OCI-LY7 (cell line): ENCODE data around the gene DBR1. TPM values are rescaled to one million over a fixed set of nuclear protein-coding genes. Genes with fewer than 3 reads are reported as not detected.

ENCODE experiments used
- BruUV-seq: library from RNA; stranded (reverse); fragments of 400-500 nt; replicated peaks from 2 replicates; lab custom pipeline; 2021; lab: Mats Ljungman, UMichigan
- CTCF ChIA-PET: fragments of 300-600 bp; sonication (Branson Sonifier 250); formaldehyde crosslinking; loops from one replicate; lab custom pipeline; 2022; ENCODE audit warnings: antibody characterized with exemption; ENCODE audit not compliant: unreplicated experiment; lab: Charles Lee
- POLR2A ChIA-PET: fragments of 300-600 bp; sonication (Branson Sonifier 250); formaldehyde crosslinking; loops from one replicate; lab custom pipeline; 2022; ENCODE audit warnings: antibody characterized with exemption; lab: Charles Lee
- DNase-seq: peaks from one replicate; pipeline ENCODE4 v3.0.0-alpha.2; 2015; ENCODE audit warnings: low spot score
- H2AFZ ChIP-seq: fragments of 200-600 bp; sonication (generic), shearing (Covaris generic); 2 replicates; pipeline ENCODE4 v1.6.1; 2014; ENCODE audit warnings: mild to moderate bottlenecking, antibody characterized with exemption, low read length, moderate library complexity
- H3K27ac ChIP-seq: fragments of 200-600 bp; sonication (generic); 2 replicates; pipeline ENCODE4 v1.5.1; 2014; ENCODE audit warnings: mixed run types, low read depth, mild to moderate bottlenecking, moderate library complexity, low read length, inconsistent platforms; ENCODE audit not compliant: poor library complexity, severe bottlenecking
- H3K36me3 ChIP-seq: fragments of 200-600 bp; sonication (generic); 2 replicates; pipeline ENCODE4 v1.6.1; 2014; ENCODE audit warnings: mild to moderate bottlenecking, antibody characterized with exemption, low read length, moderate library complexity, mixed read lengths; ENCODE audit not compliant: insufficient read depth
- H3K4me1 ChIP-seq: fragments of 200-600 bp; sonication (generic); 2 replicates; pipeline ENCODE4 v1.5.1; 2014; ENCODE audit warnings: mild to moderate bottlenecking, low read length; ENCODE audit not compliant: insufficient read depth, poor library complexity, severe bottlenecking
- H3K4me2 ChIP-seq: fragments of 200-600 bp; sonication (generic); 2 replicates; pipeline ENCODE4 v1.6.1; 2014; ENCODE audit warnings: mild to moderate bottlenecking, low read length
- H3K4me3 ChIP-seq: fragments of 200-600 bp; sonication (generic); 2 replicates; pipeline ENCODE4 v1.5.1; 2014; ENCODE audit warnings: mild to moderate bottlenecking, low read depth, low read length; ENCODE audit not compliant: poor library complexity, severe bottlenecking
- H3K79me2 ChIP-seq: fragments of 200-600 bp; sonication (generic); 2 replicates; pipeline ENCODE4 v1.6.1; 2016; ENCODE audit warnings: low read depth, mild to moderate bottlenecking, low read length, moderate library complexity, mixed read lengths; ENCODE audit not compliant: insufficient read depth
- H3K9me2 ChIP-seq: fragments of 200-600 bp; sonication (generic); 2 replicates; pipeline ENCODE4 v1.6.1; 2016; ENCODE audit warnings: mild to moderate bottlenecking, low read length, mixed read lengths; ENCODE audit not compliant: insufficient read depth
- H3K9me3 ChIP-seq: fragments of 200-600 bp; sonication (generic); 2 replicates; pipeline ENCODE4 v1.6.1; 2014; ENCODE audit warnings: mild to moderate bottlenecking, mixed run types, low read length, mixed read lengths
- H4K20me1 ChIP-seq: fragments of 200-600 bp; sonication (generic); 2 replicates; pipeline ENCODE4 v1.6.1; 2014; ENCODE audit warnings: mild to moderate bottlenecking, antibody characterized with exemption, low read length, moderate library complexity, mixed read lengths; ENCODE audit not compliant: insufficient read depth
- CTCF ChIP-seq: fragments of 200-600 bp; sonication (generic); conservative IDR thresholded peaks from 2 replicates; pipeline ENCODE4 v1.5.1; 2014; ENCODE audit warnings: mild to moderate bottlenecking, antibody characterized with exemption, low read length, moderate library complexity, mixed read lengths
- EZH2phosphoT487 ChIP-seq: fragments of 200-600 bp; sonication (generic); IDR thresholded peaks from 2 replicates; pipeline ENCODE4 v1.6.1; 2018; ENCODE audit warnings: low read depth, borderline replicate concordance, mild to moderate bottlenecking, mixed run types, antibody characterized with exemption, low read length, moderate library complexity, mixed read lengths
- intact Hi-C: fragments of 100-400 bp; cut with micrococcal nuclease; formaldehyde crosslinking; loops from one replicate; pipeline ENCODE4 v1.10.0; 2022; ENCODE audit not compliant: unreplicated experiment
- total RNA-seq, 2 experiments: library from RNA; depleted of rRNA in 1 of 2; stranded (reverse); fragments of >200 nt in 1 of 2; shearing (Covaris generic) in 1 of 2; gene quantifications; 2 replicates each; pipeline ENCODE4 v1.2.3, GENCODE V29; 2014 to 2022

The DBR1 gene
- total RNA-seq, 2 experiments from 2014 or later = 13.6 to 22.7 TPM

DNA sequence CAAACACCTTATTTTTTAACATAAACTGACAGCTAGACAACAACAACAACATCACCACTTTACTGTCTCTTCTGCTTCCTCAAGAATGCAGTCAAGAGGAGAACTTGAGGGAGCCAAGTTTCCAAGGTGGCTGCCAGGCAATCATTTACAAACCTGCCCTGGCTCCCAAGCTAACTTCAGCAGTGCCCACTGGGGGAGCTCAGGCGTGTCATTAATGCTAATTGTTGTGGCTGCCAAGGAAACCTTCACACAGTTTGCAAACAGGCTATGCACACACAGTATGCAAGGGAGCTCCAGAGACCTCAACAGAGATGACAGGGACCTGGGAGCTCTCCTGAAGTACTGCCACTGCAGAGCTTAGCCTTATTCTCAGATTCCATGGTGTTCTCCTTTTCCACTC is 61.4 kb downstream of the DBR1 start:
- BruUV-seq = no TSS peak
- no peak for DNase-seq
- CTCF ChIA-PET = no interaction called here

GRCh38 chr3:138112362-138112761 is 62.4 kb downstream of the DBR1 start:
- Histone ChIP-seq H3K4me1 (no peaks in the 10 kb centered on the region), H3K4me3 (no peak overlapping the region), H3K79me2 (no peaks in the 10 kb centered on the region), H3K9me3 (no peaks in the 10 kb centered on the region), H3K9me2 (no peaks in the 10 kb centered on the region), H4K20me1 (no peaks in the 10 kb centered on the region), H2AFZ (no peak overlapping the region), H3K36me3 (no peaks in the 10 kb centered on the region), H3K27ac (no peak overlapping the region), H3K4me2 (no peak overlapping the region)
- BruUV-seq = no TSS peak
- ChIA-PET CTCF (no interaction called here), POLR2A (interaction anchor here (0.5 kb wide), 1 partner anchor 88 kb away, joined by 3 read pairs; no protein-coding TSS in a partner anchor)
- intact Hi-C loops = no loop called here
- no peak for DNase-seq
- TF ChIP-seq EZH2phosphoT487 = no peak
- no peak for TF ChIP-seq CTCF

More for the DNA sequence above, 61.4 kb downstream of the DBR1 start:
- no peaks in the 10 kb centered on the region for H3K36me3 ChIP-seq
- intact Hi-C loops = no loop called here
- H3K9me3 ChIP-seq = no peaks in the 10 kb centered on the region
- no peak overlapping the region for H2AFZ ChIP-seq
- H4K20me1 ChIP-seq = no peaks in the 10 kb centered on the region
- no peaks in the 10 kb centered on the region for H3K79me2 ChIP-seq
- H3K4me2 ChIP-seq = no peak overlapping the region
- TF ChIP-seq CTCF (no peak), EZH2phosphoT487 (no peak)
- no peaks in the 10 kb centered on the region for H3K4me1 ChIP-seq
- no peak overlapping the region for H3K4me3 ChIP-seq
- H3K27ac ChIP-seq = no peak overlapping the region
- H3K9me2 ChIP-seq = no peaks in the 10 kb centered on the region
- POLR2A ChIA-PET = no interaction called here

Other genes starting within 250 kb of the DBR1 start
- not detected in 2 replicates for gene CLDN18, start 164.8 kb downstream of the DBR1 start, total RNA-seq (2014; rRNA removed; shearing (Covaris generic))
- not detected in 2 replicates for gene CLDN18, start 164.8 kb downstream of the DBR1 start, total RNA-seq (2022)
- not detected in 2 replicates for gene DZIP1L, start 59.3 kb downstream of the DBR1 start, total RNA-seq (2014; rRNA removed; shearing (Covaris generic))
- not detected in 2 replicates for gene DZIP1L, start 59.3 kb downstream of the DBR1 start, total RNA-seq (2022)
- gene A4GNT, start 42.5 kb downstream of the DBR1 start, total RNA-seq (2014; rRNA removed; shearing (Covaris generic)) = not detected in 2 replicates
- gene A4GNT, start 42.5 kb downstream of the DBR1 start, total RNA-seq (2022) = not detected in 2 replicates
- 34.1 and 48.8 TPM in 2 replicates for gene ARMC8, start 12.4 kb upstream of the DBR1 start, total RNA-seq (2014; rRNA removed; shearing (Covaris generic))
- gene ARMC8, start 12.4 kb upstream of the DBR1 start, total RNA-seq (2022) = 57.1 and 61.8 TPM in 2 replicates
- 0.54 TPM in 1 of 2 replicates, not detected in the other for gene NME9, start 154.9 kb upstream of the DBR1 start, total RNA-seq (2014; rRNA removed; shearing (Covaris generic))
- not detected in 2 replicates for gene NME9, start 154.9 kb upstream of the DBR1 start, total RNA-seq (2022)
- gene MRAS, start 173.7 kb upstream of the DBR1 start, total RNA-seq (2014; rRNA removed; shearing (Covaris generic)) = not detected in 2 replicates
- not detected in 2 replicates for gene MRAS, start 173.7 kb upstream of the DBR1 start, total RNA-seq (2022)